ENCODE results near the gene CPS1.

Gene CPS1

DNA sequence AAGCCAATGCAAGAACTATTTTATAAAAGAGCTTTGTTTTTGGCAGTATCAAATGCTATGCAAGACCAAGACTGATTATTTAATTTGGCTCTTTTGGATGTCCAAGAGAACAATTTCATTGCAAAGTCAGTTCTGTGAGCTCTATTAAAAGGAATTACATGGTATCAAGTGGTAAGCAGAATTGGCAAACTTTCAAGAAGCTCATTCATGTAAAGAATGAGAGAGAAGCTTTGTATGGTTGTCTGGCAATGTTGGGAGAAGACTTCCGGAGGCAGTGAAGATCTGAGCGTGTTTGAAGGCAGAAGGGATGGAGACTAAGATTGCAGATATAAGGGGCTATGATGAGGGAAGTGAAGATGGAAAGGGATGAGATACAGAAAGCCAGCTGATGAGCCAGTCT, 49.6 kb downstream of the CPS1 start:
- no peak for DNase-seq (ENCODE audit: low read depth in 3 of 3)

DNA sequence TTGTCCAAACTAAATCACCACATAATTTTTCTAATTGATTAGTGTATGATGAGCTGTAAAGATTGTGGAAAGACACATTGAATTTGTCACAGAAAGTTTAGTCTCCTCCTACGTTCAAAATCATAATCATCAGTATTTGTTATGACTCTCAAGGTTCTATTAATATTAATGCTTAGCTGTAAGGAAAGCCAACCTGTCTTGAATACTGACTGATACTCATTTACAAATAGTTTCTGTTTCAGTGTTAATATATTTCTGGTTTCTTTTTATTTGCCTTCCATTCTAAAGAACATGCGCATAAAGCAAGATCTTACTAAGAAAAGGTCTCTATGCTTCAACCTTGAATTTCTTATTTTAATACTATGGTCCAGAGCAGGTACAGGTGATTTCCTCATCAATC, 55.1 kb downstream of the CPS1 start:
- no peak for DNase-seq (ENCODE audit: low read depth in 3 of 3)

DNA sequence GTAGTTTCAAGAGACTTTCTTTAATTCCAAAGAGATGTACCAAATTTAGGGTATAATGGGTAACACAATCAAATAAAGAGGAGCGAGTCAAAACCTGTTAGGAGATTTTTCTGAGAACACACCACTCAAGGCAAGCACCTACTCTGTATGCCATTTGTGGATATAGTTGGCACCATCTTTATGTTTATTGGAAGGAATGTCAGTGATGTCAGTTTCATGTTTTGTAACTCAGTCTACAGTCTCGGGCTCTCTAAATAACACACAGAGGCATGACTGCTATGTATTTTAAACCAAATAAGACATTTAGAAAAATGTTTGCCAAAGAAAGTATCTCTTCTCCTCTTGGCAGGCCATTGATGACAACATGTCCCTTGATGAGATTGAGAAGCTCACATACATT, 59.7 kb downstream of the CPS1 start:
- no peak for DNase-seq (ENCODE audit: low read depth in 3 of 3)

GRCh38 chr2:210617318-210617717, 60.9 kb downstream of the CPS1 start:
- DNase-seq (ENCODE audit: low read depth in 3 of 3), result no peak

DNA sequence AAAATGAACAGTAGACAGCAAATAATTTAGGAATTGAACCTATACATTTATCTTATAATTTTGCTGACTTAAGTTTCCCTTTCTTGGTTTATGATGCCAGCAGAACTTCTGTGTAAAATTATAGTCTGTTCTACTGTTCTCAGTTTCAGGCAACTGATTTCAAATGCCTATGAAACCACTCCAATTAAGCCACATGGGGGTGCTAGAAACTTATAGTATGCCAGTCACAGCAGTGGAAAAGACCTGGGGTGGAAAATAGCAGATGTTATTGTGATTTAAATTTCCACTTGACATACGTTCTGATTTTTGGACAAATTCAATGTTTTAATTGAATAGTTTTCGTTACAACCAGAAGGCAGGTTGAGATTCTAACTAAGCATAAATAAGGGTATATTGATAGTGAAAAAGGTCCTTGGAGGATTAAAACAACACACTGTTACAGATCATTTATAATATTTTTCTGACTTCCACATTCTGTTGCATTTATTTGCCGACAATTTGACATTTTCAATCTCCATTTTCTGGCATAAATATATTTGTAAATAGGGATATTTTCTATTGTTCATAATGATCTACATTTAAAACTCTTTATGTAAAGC, 61.4 kb downstream of the CPS1 start:
- DNase-seq (ENCODE audit: low read depth in 3 of 3), result no peak

DNA sequence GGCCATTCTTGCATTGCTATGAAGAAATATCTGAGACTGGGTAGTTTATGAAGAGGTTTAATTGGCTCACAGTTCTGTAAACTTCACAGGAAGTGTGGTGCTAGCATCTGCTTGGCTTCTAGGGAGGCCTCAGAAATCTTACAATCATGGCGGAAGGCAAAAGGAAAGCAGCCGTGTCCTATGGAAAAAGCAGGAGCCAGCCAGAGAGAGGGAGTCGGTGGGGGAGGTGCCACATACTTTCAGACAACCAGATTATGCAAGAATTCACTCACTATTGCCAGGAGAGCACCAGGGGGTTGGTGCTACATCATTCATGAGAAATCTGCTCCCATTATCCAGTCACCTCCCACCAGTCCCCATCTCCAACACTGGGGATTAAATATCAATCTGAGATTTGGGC, 64.1 kb downstream of the CPS1 start:
- no peak for DNase-seq (ENCODE audit: low read depth in 3 of 3)

DNA sequence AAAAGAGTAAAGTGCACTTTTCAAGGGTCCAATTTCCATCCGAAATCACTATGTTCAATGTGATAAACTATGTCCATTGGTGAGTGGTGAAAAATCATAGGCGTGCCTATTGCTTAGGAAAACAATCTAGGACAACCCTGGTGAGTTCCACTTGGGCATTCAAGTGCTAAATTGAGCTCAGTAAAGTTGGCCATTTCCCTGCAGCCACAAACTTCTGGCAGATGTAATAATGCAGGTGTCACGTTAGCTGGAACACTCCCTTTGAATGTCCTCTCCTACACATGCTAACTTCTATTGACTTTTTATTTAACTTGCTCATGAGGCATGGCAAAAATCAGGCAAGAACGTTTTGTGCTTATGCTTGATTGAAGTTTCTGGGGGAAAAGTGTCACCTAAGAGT, 67.1 kb downstream of the CPS1 start:
- DNase-seq (ENCODE audit: low read depth in 3 of 3), result no peak

DNA sequence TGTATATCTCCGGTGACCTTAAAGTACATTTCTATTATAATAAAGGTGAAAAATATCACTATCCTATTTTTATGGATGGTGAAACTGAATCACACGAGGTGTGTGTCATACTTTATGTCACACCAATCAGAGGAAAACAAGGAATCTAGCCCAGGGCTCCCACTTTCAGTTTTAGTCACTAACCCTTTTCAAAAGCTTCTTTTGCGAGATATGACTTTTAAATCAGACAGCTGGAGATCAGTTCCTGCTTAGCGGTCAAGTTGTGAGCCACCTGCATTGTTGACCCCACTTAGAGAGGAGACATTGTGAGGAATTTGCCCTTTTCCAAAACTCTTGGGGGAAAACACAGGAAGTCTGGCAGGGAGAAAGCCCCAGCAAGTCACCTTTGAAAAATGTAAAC, 70.5 kb downstream of the CPS1 start:
- no peak for DNase-seq (ENCODE audit: low read depth in 3 of 3)

GRCh38 chr2:210630873-210631560, 74.6 kb downstream of the CPS1 start:
- no peak for DNase-seq (ENCODE audit: low read depth in 3 of 3)

DNA sequence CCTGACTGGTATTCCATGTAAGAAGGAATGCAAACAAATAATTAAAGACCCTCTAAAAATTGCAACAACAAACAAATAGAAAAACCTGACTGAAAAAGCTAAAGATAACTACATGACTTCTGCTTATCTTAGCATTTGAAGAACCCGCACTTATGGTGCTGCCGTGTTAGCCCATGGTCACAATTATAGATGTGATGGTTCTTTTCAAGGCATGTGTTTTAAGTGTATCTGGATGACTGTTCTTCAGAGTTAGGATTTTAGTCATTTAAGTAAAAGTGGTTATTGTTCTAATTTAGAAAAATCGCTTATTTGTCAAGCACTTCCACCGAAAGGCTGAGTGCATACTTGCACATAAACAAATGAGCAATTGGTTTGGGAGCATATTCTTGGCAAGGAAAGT, 77.3 kb downstream of the CPS1 start:
- DNase-seq (ENCODE audit: low read depth in 3 of 3), result no peak

GRCh38 chr2:210635257-210635656, 78.9 kb downstream of the CPS1 start:
- DNase-seq (ENCODE audit: low read depth in 3 of 3), result no peak

GRCh38 chr2:210642333-210642732, 85.9 kb downstream of the CPS1 start:
- DNase-seq (ENCODE audit: low read depth in 3 of 3), result no peak

- no peak for DNase-seq (ENCODE audit: low read depth in 3 of 3)
Measured at GRCh38 chr2:210647151-210647550, 90.8 kb downstream of the CPS1 start.

DNA sequence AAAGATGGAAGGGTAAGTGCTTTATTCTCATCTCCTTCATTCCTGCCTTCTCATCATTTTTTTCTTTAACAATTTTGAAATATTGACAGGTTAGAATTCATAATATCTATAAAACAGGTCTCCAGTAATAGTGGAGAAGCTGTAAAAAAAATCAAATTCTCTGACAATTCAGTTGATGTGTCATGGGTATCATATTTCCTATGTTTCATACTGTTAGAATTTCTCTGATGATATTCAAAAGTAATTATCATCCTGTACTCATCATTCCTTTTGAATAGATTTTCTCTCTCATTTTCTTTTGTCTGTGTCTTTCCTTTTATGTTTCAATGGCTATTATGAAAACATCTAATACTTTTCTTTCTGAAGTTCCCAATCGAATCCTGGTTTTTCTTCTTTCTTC, 97.7 kb downstream of the CPS1 start:
- no peak for DNase-seq (ENCODE audit: low read depth in 3 of 3)

DNA sequence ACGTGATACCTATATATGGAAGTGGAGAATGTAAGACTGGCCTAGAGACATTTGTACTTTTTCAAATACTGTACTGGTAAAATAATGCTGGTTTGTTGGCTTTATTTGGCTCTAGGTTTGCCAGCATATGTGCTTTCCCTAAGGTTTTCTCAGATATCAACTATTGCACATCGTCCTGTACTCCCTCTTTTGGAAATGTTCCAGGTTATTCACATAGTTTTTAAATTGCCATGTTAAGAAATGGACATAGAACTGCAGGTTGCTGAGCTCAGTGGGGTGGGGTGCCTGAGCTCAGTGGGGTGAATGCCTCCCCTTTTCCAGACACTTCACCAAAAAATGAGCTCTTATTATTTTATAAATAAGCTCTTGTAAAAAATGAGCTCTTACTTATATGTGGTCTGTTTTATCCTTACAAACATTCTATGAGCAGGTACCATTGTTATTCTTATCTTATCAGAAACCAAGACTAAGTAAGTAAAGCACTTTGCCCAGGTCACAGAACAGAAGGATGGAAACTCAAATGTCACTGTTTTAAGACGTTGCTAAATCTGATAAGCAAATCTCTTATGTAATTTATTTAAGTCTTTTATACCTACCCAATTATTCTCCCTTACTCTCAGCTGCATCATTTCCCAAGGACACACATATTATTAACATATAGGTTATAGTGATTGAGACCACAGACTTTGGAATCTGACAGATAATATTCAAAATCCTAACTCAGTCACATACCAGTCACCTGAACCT, 99.0 kb downstream of the CPS1 start:
- no peak for DNase-seq (ENCODE audit: low read depth in 3 of 3)

DNA sequence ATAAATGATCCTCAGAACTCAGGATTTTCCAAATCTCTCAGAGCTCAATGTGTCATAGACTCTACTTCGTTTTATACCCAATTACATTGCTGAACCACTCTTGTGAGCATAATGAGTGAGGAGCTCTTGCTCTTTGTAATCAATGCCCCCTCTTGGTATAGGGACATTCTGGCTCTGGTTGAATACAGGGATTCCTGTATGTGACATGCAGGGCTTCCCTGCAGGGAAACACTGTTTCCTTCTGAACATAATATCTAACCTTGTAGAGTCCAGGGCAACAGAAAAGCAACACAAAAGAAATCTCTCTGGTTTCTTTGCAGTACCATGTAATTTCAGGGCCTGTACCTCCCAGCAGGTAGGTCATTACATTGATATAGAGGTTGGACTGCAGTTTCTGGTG, 101.5 kb downstream of the CPS1 start:
- no peak for DNase-seq (ENCODE audit: low read depth in 3 of 3)

DNA sequence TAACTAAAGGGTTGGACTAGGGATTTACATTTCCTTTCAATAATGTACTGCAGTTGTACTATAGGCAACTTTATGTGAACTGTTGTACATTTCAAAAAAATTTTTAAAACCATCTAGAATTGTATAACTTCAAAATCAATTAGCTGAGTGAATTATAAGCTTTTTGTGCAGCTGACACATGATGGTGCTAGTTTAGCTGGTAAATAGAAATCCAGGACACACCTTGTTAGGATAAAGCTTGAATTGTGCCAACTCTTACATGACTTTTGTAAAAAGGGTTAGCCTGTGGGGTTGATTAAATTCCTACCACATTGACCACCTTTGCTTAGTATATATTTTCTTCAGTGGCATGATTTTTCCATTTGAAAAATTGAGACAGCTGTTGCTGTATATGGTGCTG, 104.4 kb downstream of the CPS1 start:
- no peak for DNase-seq (ENCODE audit: low read depth in 3 of 3)

GRCh38 chr2:210662560-210662959, 106.2 kb downstream of the CPS1 start:
- no peak for DNase-seq (ENCODE audit: low read depth in 3 of 3)

DNA sequence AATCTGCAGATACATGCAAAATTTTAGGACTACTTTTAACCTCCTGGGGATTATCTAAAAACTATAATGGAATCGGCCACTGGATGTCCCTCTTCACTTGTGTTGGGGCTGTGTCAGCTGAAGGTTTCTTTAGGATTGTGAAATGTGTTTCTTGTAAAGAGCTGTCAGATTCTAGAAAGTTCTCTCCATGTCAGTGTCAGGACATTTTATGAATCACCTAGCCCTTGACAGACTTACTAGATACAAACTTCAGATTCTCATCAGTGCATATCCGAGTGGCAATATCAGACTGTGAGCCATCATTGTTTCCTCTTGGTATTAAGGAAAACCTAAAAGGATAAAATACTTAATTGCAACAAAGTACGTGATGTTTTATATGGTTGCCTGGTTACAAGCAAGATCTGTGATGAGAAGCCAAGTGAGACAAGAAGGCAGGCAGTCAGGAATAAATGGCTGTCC, 107.3 kb downstream of the CPS1 start:
- DNase-seq (ENCODE audit: low read depth in 3 of 3), result no peak

DNA sequence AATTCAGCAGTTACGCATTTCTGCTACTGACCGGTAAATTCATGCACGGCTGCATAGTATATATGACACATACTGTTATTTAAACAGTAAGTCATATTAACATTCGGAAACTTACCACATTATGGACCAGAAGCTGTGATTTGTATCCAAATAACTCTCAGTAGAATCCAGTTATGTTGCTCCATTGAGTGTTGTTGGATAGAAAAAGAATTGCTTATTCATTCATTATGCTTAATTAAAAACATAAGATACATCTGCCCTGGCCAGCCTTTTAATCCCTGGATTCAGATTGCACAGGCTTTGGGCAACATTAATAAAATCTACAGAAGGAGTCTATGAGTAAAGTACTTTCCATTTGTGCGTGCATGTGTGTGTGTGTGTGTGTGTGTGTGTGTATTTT, 111.3 kb downstream of the CPS1 start:
- no peak for DNase-seq (ENCODE audit: low read depth in 3 of 3)

- no peak for DNase-seq (ENCODE audit: low read depth in 3 of 3)
Measured at GRCh38 chr2:210671065-210671464, 114.7 kb downstream of the CPS1 start.

DNA sequence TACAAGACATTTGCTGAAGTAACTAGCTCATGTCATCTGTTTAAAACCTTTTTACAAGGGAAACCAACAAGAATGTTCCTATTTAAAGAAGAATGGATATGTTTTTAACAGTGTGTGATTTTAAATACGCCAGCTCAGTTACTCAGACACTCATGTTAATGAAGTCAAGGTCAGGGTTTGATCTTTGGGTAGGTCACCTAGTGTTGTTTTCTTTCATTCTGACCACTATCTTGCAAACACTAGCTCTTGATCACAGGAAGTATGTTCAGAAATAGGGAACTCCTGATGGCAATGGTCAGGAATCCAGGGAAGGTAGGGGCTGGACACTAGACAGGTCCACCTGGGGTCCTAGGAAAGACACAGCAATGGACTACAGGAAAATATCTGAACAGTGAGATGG, 116.7 kb downstream of the CPS1 start:
- no peak for DNase-seq (ENCODE audit: low read depth in 3 of 3)

DNA sequence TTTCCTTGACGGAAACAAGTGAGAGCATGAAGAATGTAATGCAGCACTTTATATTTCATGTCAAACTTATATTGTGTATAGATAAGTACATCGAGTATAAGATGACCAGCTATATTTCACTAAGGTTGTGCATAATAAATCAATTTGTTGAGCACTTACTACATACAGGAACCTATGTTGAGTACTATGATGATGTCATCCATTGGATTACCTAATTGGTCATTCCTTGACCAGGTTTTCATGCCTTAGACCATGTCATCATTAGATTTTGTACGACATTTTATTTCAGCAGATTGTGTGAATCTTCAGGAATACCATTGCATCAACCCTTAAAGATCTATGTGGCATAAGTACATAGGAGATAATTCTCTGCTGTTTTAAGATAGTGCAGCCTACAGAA, 119.7 kb downstream of the CPS1 start:
- DNase-seq (ENCODE audit: low read depth in 3 of 3), result no peak

All from stimulated activated CD4-positive, alpha-beta T cell treated with anti-CD3 and anti-CD28 coated beads, TNF-alpha, amount 100 ng/mL, for 4 hours (primary cell).